ENCODE results near the gene EFCAB6. TPM values are rescaled to one million over a fixed set of nuclear protein-coding genes. Genes with fewer than 3 reads are reported as not detected.

Gene EFCAB6
- total RNA-seq, 2 experiments from 2014 or later = 0.56 to 0.71 TPM

- Mint-ChIP-seq H3K27ac (no peak overlapping the region), H3K4me3 (no peak overlapping the region), H3K36me3 (ENCODE audit: low read depth) (no peaks in the 10 kb centered on the region), H3K9me3 (ENCODE audit: low read depth) (no peaks in the 10 kb centered on the region), H3K4me1 (no peaks in the 10 kb centered on the region), H3K27me3 (no peaks in the 10 kb centered on the region)
- DNase-seq = no peak
- ATAC-seq = no peak
- intact Hi-C loops (cut with DNase I, micrococcal nuclease) = no loop called here
- ChIA-PET CTCF (no interaction called here), POLR2A (no interaction called here)
Observed at GRCh38 chr22:43504068-43504467, 308.0 kb downstream of the EFCAB6 start.

- intact Hi-C loops (cut with DNase I, micrococcal nuclease) = no loop called here
- POLR2A ChIA-PET = no interaction called here
- ATAC-seq = no peak
Observed at GRCh38 chr22:43502306-43502874, 309.7 kb downstream of the EFCAB6 start.

GRCh38 chr22:43501878-43502277, 310.2 kb downstream of the EFCAB6 start:
- H3K27ac Mint-ChIP-seq = no peak overlapping the region
- POLR2A ChIA-PET = no interaction called here
- ATAC-seq = no peak
- H3K36me3 Mint-ChIP-seq (ENCODE audit: low read depth) = no peaks in the 10 kb centered on the region
- no peaks in the 10 kb centered on the region for H3K4me1 Mint-ChIP-seq
- no peak overlapping the region for H3K4me3 Mint-ChIP-seq
- H3K27me3 Mint-ChIP-seq = no peaks in the 10 kb centered on the region
- intact Hi-C loops (cut with DNase I, micrococcal nuclease) = no loop called here
- H3K9me3 Mint-ChIP-seq (ENCODE audit: low read depth) = no peaks in the 10 kb centered on the region
- no peak for DNase-seq
- CTCF ChIA-PET = interaction anchor here (0.6 kb wide), 1 partner anchor 826 kb away, joined by 3 read pairs; no protein-coding TSS in a partner anchor

More at GRCh38 chr22:43502306-43502874, 309.7 kb downstream of the EFCAB6 start:
- no peaks in the 10 kb centered on the region for H3K36me3 Mint-ChIP-seq (ENCODE audit: low read depth)
- CTCF ChIA-PET = interaction anchor here (0.6 kb wide), 1 partner anchor 826 kb away, joined by 3 read pairs; no protein-coding TSS in a partner anchor
- H3K27me3 Mint-ChIP-seq = no peaks in the 10 kb centered on the region
- H3K4me1 Mint-ChIP-seq = no peaks in the 10 kb centered on the region
- H3K27ac Mint-ChIP-seq = no peak overlapping the region
- H3K9me3 Mint-ChIP-seq (ENCODE audit: low read depth) = no peaks in the 10 kb centered on the region
- no peak overlapping the region for H3K4me3 Mint-ChIP-seq
- DNase-seq = no peak

GRCh38 chr22:43500792-43501785, 311.0 kb downstream of the EFCAB6 start:
- no peak for DNase-seq
- no peak for ATAC-seq
- no peaks in the 10 kb centered on the region for H3K4me1 Mint-ChIP-seq
- POLR2A ChIA-PET = no interaction called here
- H3K36me3 Mint-ChIP-seq (ENCODE audit: low read depth) = no peaks in the 10 kb centered on the region
- intact Hi-C loops (cut with DNase I, micrococcal nuclease) = no loop called here
- H3K27ac Mint-ChIP-seq = no peak overlapping the region
- no peak overlapping the region for H3K4me3 Mint-ChIP-seq
- no peaks in the 10 kb centered on the region for H3K9me3 Mint-ChIP-seq (ENCODE audit: low read depth)
- CTCF ChIA-PET = no interaction called here
- H3K27me3 Mint-ChIP-seq = no peaks in the 10 kb centered on the region

GRCh38 chr22:43498856-43499253, 313.2 kb downstream of the EFCAB6 start:
- POLR2A ChIA-PET = no interaction called here
- Mint-ChIP-seq H3K4me3 (no peak overlapping the region), H3K27me3 (no peaks in the 10 kb centered on the region), H3K27ac (no peak overlapping the region), H3K9me3 (ENCODE audit: low read depth) (no peaks in the 10 kb centered on the region), H3K4me1 (no peaks in the 10 kb centered on the region), H3K36me3 (ENCODE audit: low read depth) (no peaks in the 10 kb centered on the region)
- ATAC-seq (no peak), DNase-seq (no peak)
- CTCF ChIA-PET = no interaction called here
- intact Hi-C loops (cut with DNase I, micrococcal nuclease) = no loop called here

- CTCF ChIA-PET = no interaction called here
- H3K4me1 Mint-ChIP-seq = no peaks in the 10 kb centered on the region
- intact Hi-C loops (cut with DNase I, micrococcal nuclease) = no loop called here
- POLR2A ChIA-PET = no interaction called here
- H3K4me3 Mint-ChIP-seq = no peak overlapping the region
- H3K36me3 Mint-ChIP-seq (ENCODE audit: low read depth) = no peaks in the 10 kb centered on the region
- ATAC-seq (no peak), DNase-seq (no peak)
- H3K27ac Mint-ChIP-seq = no peak overlapping the region
- peaks cover under 1% of the 10 kb centered on the region for H3K27me3 Mint-ChIP-seq
- no peaks in the 10 kb centered on the region for H3K9me3 Mint-ChIP-seq (ENCODE audit: low read depth)
Observed at GRCh38 chr22:43497956-43498855, 313.9 kb downstream of the EFCAB6 start.

GRCh38 chr22:43493297-43493696, 318.8 kb downstream of the EFCAB6 start:
- ATAC-seq (no peak), DNase-seq (no peak)
- no peaks in the 10 kb centered on the region for H3K4me1 Mint-ChIP-seq
- H3K36me3 Mint-ChIP-seq (ENCODE audit: low read depth) = no peaks in the 10 kb centered on the region
- no peak overlapping the region for H3K4me3 Mint-ChIP-seq
- H3K27me3 Mint-ChIP-seq = peaks cover 2% of the 10 kb centered on the region
- ChIA-PET CTCF (no interaction called here), POLR2A (no interaction called here)
- intact Hi-C loops (cut with DNase I, micrococcal nuclease) = no loop called here
- H3K9me3 Mint-ChIP-seq (ENCODE audit: low read depth) = peaks cover 6% of the 10 kb centered on the region
- H3K27ac Mint-ChIP-seq = no peak overlapping the region

GRCh38 chr22:43491737-43492136, 320.4 kb downstream of the EFCAB6 start:
- DNase-seq (no peak), ATAC-seq (no peak)
- no peaks in the 10 kb centered on the region for H3K4me1 Mint-ChIP-seq
- peaks cover 6% of the 10 kb centered on the region for H3K9me3 Mint-ChIP-seq (ENCODE audit: low read depth)
- intact Hi-C loops (cut with DNase I, micrococcal nuclease) = no loop called here
- ChIA-PET CTCF (no interaction called here), POLR2A (no interaction called here)
- no peak overlapping the region for H3K4me3 Mint-ChIP-seq
- H3K27me3 Mint-ChIP-seq = peaks cover 7% of the 10 kb centered on the region
- no peak overlapping the region for H3K27ac Mint-ChIP-seq
- H3K36me3 Mint-ChIP-seq (ENCODE audit: low read depth) = no peaks in the 10 kb centered on the region

GRCh38 chr22:43491177-43491576, 320.9 kb downstream of the EFCAB6 start:
- Mint-ChIP-seq H3K36me3 (ENCODE audit: low read depth) (no peaks in the 10 kb centered on the region), H3K27ac (no peak overlapping the region), H3K4me3 (no peak overlapping the region), H3K9me3 (ENCODE audit: low read depth) (peaks cover 6% of the 10 kb centered on the region), H3K4me1 (no peaks in the 10 kb centered on the region), H3K27me3 (peaks cover 8% of the 10 kb centered on the region)
- intact Hi-C loops (cut with DNase I, micrococcal nuclease) = no loop called here
- DNase-seq = no peak
- ATAC-seq = no peak
- ChIA-PET POLR2A (no interaction called here), CTCF (no interaction called here)

GRCh38 chr22:43490311-43490710, 321.8 kb downstream of the EFCAB6 start:
- no peak for DNase-seq
- H3K9me3 Mint-ChIP-seq (ENCODE audit: low read depth) = peaks cover 6% of the 10 kb centered on the region
- peaks cover 8% of the 10 kb centered on the region for H3K27me3 Mint-ChIP-seq
- no peak overlapping the region for H3K4me3 Mint-ChIP-seq
- POLR2A ChIA-PET = no interaction called here
- ATAC-seq = no peak
- H3K4me1 Mint-ChIP-seq = no peaks in the 10 kb centered on the region
- H3K36me3 Mint-ChIP-seq (ENCODE audit: low read depth) = no peaks in the 10 kb centered on the region
- H3K27ac Mint-ChIP-seq = no peak overlapping the region
- intact Hi-C loops (cut with DNase I, micrococcal nuclease) = no loop called here
- CTCF ChIA-PET = no interaction called here

GRCh38 chr22:43488937-43489336, 323.2 kb downstream of the EFCAB6 start:
- Mint-ChIP-seq H3K4me1 (no peaks in the 10 kb centered on the region), H3K27me3 (peaks cover 8% of the 10 kb centered on the region), H3K36me3 (ENCODE audit: low read depth) (no peaks in the 10 kb centered on the region), H3K9me3 (ENCODE audit: low read depth) (peaks cover 6% of the 10 kb centered on the region), H3K4me3 (no peak overlapping the region), H3K27ac (no peak overlapping the region)
- DNase-seq (no peak), ATAC-seq (no peak)
- intact Hi-C loops (cut with DNase I, micrococcal nuclease) = no loop called here
- ChIA-PET POLR2A (no interaction called here), CTCF (no interaction called here)

All from activated CD4-positive, alpha-beta T cell treated with anti-CD3 and anti-CD28 coated beads for 36 hours (primary cell).